Activated CD4-positive, alpha-beta T cell treated with anti-CD3 and anti-CD28 coated beads, Interleukin-2, amount 10 ng/mL, durations not matched to agents 24 days and 14 days (primary cell): ENCODE results near the gene TMEM63A. TPM values are rescaled to one million over a fixed set of nuclear protein-coding genes. Genes with fewer than 3 reads are reported as not detected.

Source experiments
- DNase-seq: peaks from one replicate; pipeline ENCODE4 v3.0.0; 2022
- H3K27ac Mint-ChIP-seq: one replicate; pipeline ENCODE4 v1.8.0; 2022; ENCODE audit warnings: mild to moderate bottlenecking, mixed read lengths
- H3K27me3 Mint-ChIP-seq: one replicate; pipeline ENCODE4 v1.8.0; 2022; ENCODE audit warnings: mixed read lengths
- H3K36me3 Mint-ChIP-seq: one replicate; pipeline ENCODE4 v1.8.0; 2022; ENCODE audit warnings: low read depth, mild to moderate bottlenecking, mixed read lengths
- H3K4me1 Mint-ChIP-seq: one replicate; pipeline ENCODE4 v1.8.0; 2021; ENCODE audit warnings: mixed read lengths
- H3K4me3 Mint-ChIP-seq: one replicate; pipeline ENCODE4 v1.8.0; 2022; ENCODE audit warnings: mild to moderate bottlenecking, moderate library complexity, mixed read lengths
- H3K9me3 Mint-ChIP-seq: one replicate; pipeline ENCODE4 v1.8.0; 2021; ENCODE audit warnings: mixed read lengths
- intact Hi-C: fragments of 100-400 bp; cut with micrococcal nuclease; formaldehyde crosslinking; loops from one replicate; pipeline ENCODE4 v1.15.1; 2023
- total RNA-seq: library from RNA; stranded (reverse); gene quantifications from 2 replicates; pipeline ENCODE4 v1.2.3, GENCODE V29; 2022

TMEM63A gene
- total RNA-seq, 1 donor from 2014 or later: 28.5 TPM

DNA sequence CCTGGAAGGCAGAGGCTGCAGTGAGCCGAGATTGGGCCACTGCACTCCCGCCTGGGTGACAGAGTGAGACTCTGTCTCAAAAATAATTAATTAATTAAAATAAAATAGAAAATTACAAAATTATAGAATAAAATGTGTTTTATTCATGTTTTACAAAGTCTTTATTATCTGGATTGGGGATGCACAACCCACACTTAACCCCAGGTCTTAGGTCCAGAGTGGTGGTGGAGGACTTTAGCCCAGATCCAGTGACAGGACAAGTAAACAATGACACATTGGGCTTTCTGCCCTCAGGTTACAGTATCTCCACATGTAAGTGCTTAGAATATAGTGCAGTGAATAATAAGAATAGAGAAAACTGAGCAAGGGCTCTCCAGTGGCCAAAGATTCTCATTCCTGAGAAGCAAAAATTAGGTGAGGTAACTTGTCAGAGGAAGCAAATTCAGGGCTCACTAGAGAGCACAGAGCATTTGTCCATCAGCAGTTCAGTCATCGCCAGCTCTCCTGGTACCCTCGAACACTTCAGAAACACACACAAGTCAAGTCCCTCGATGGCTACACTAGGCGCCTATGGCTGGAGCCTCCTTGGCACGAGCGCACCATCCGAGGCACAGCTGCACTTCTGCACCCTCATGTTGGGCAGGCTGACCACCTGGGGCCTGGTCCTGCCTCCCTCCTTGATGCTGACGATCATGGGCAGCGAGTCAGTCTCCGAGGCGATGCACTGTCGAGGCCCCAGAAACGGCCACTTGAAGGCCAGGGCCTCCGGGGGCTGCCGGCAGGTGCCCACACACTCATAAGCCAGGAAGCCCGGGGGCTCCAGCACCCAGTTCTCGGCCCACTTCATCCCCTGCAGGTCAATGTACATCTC is 4.2 kb upstream of the TMEM63A start:
- H3K36me3 Mint-ChIP-seq: no peaks in the 10 kb centered on the region
- peaks cover 20% of the 10 kb centered on the region for H3K27me3 Mint-ChIP-seq
- no peak overlapping the region for H3K4me3 Mint-ChIP-seq
- H3K27ac Mint-ChIP-seq: no peak overlapping the region
- peaks cover 13% of the 10 kb centered on the region for H3K4me1 Mint-ChIP-seq
- no peaks in the 10 kb centered on the region for H3K9me3 Mint-ChIP-seq
- no peak for DNase-seq
- intact Hi-C loops: no loop called here

DNA sequence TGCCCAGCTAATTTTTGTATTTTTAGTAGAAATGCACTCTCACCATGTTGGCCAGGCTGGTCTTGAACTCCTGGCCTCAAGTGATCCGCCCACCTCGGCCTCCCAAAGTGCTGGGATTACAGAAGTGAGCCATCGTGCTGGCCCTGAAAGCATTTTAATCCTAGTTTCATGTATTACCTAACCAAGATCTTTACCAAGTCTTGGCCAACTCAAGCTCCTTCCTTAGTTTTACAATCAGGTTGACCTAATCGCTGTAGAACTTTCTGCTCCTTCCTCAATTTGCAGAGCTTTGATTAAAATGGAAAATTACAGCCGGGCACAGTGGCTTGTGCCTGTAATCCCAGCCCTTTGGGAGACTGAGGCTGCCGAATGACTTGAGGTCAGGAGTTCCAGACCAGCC is 3.2 kb upstream of the TMEM63A start:
- no peak for DNase-seq
- Mint-ChIP-seq H3K4me1 (peaks cover 19% of the 10 kb centered on the region), H3K4me3 (no peak overlapping the region), H3K36me3 (no peaks in the 10 kb centered on the region), H3K27me3 (peaks cover 18% of the 10 kb centered on the region), H3K27ac (no peak overlapping the region), H3K9me3 (no peaks in the 10 kb centered on the region)
- intact Hi-C loops: no loop called here

DNA sequence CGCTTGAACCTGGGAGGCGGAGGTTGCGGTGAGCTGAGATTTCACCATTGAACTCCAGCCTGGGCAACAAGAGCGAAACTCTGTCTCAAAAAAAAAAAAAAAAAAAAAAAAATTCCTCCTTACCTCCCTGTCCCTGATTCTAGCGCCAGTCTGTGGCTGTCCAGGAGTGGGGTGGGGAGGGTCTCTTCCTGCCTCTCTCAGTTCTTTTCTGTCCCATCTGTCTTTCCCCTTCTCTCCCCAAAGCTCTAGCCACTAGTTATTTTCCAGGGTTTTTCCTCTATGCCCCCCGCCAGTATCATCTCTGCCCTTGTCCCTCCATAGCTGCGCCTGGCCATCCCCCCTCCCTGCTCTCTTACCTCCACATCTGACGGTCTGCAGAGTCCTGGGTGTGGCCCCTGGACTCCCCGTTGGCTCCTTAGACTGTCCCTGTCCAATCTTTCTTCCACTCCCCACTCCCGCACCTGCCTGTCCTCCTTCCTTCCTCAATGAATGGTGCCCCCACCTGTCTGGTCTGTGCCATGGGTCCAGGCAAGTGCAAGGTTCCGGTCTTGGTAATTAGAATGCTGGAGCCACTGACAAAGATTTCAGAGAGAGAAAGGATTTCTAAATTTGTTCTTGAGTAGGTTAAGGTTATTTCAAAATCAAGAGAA is 1.6 kb upstream of the TMEM63A start:
- H3K27me3 Mint-ChIP-seq: peaks cover 14% of the 10 kb centered on the region
- peaks cover 9% of the 10 kb centered on the region for H3K36me3 Mint-ChIP-seq
- no peak overlapping the region for H3K27ac Mint-ChIP-seq
- DNase-seq: no peak
- H3K4me3 Mint-ChIP-seq: peak overlapping the region; percentile 85
- no peaks in the 10 kb centered on the region for H3K9me3 Mint-ChIP-seq
- peaks cover 35% of the 10 kb centered on the region for H3K4me1 Mint-ChIP-seq
- intact Hi-C loops: loop anchor here (5.0 kb wide), 1 partner anchor 71 kb away; the partner anchor contains the start of gene EPHX1

DNA sequence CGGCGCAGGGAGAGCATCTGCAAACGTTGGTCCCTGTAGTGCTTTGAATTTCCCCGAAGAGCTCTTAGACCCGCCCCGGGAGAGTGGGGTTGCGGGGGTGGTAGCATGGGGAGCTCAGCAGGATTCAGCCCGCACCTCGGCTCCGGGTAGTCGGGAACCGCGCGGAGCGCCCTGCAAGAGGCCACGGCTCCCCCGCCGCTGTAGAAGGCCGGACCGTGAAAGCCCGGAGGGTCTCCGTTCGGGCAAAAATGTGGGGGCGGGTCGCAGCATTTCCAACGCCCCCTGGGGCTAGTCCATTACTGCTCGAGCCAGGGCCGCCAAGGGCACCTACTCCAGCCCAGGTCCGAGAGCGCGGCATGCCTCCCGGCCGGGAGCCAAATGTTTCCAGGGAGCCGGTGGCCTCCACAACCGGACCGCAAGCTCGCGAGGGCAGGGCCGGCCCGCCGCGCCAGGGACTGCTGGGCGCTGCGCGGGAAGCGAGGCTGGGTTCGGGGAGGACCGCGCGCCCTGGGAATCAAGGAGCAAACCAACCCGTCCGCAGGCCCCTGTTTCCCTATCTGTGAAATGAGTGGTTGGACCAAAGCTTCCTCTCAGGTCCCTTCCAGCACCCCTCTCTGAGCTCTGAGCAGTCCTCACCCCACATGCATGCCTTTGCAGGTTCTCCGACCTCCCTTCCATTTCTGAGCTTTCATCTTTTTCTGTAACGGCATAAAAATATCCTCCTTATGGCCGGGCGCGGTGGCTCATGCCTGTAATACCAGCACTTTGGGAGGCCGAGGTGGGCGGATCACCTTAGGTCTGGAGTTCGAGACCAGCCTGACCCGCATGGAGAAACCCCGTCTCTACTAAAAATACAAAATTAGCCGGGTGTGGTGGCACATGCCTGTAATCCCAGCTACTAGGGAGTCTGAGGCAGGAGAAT is 775 bp upstream of the TMEM63A start:
- Mint-ChIP-seq H3K4me3 (peak overlapping the region; percentile 85), H3K27ac (peak overlapping the region; percentile 73), H3K36me3 (peaks cover 11% of the 10 kb centered on the region), H3K27me3 (peaks cover 14% of the 10 kb centered on the region), H3K4me1 (peaks cover 40% of the 10 kb centered on the region), H3K9me3 (no peaks in the 10 kb centered on the region)
- peak; percentile 80 for DNase-seq
- intact Hi-C loops: loop anchor here (5.0 kb wide), 1 partner anchor 71 kb away; the partner anchor contains the start of gene EPHX1

DNA sequence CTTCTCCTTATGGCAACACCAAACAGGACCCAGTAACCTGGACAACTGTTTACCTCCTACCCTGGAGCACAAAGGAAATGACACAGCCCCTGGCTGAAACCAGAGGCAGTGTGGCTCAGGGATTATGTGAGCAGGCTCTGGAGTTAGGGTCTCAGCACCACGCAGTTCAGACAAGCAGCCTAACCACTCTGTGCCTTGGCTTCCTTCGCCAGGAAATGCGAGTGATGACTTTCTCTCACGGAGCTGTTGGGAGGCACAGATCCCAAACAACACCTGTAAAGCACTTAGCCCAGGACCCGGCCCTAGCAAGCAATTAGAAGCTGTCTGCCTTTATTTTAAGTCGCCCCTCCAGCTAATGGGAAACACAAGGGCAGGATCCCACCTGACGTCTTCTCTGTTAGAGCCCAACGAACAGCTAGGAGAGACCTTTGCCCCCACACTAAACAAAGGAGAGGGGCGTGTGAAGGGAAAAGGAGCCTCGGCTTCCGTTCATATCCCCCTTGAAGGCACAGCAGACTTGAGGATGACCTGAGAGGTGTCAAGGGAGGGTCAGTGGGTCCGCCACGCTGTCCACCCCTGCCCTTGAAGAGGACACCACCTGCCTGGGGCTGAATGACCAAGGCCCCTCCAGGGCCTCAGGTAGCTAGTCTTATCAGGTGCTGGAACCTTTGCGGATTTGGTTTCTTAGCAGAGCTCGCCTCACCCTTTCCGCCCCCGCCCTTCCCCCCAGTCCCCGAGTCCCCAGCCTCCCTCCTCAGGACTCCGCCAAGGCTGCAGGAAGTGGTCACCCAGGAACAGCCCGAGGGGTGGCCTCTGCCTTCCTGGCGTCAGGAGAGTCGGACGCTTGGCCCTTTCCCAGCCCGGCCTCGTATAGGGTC is 860 bp downstream of the TMEM63A start:
- intact Hi-C loops: loop anchor here (1.0 to 5.0 kb wide), 4 partner anchors 15 to 104 kb away; partner anchors contain the start of genes EPHX1 and SRP9
- peaks cover 10% of the 10 kb centered on the region for H3K27me3 Mint-ChIP-seq
- H3K9me3 Mint-ChIP-seq: no peaks in the 10 kb centered on the region

DNA sequence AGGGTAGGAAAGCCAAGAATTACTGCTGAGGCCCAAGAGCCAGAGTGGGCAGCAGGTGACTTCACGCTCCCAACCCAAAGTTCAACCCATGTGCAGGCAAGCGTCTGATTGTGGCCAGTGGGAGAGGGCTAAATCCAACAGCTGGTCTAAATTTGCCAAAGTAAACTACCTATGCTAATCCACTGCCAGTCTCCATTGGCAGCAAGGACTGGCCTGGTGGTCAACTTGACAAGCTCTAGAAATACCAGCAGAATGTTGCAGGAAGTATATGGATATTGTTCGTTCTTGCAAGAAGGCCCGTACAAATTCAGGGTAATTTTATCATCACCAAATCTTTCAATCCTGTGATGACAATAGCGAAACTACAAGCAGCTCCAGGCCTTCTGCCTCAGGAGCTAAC is 1.5 kb downstream of the TMEM63A start:
- intact Hi-C loops: loop anchor here (1.0 to 5.0 kb wide), 4 partner anchors 14 to 103 kb away; partner anchors contain the start of genes EPHX1 and SRP9
- H3K4me3 Mint-ChIP-seq: peak overlapping the region; percentile 85
- H3K27ac Mint-ChIP-seq: peak overlapping the region; percentile 87
- no peak for DNase-seq
- peaks cover 8% of the 10 kb centered on the region for H3K27me3 Mint-ChIP-seq
- H3K4me1 Mint-ChIP-seq: peaks cover 54% of the 10 kb centered on the region
- no peaks in the 10 kb centered on the region for H3K9me3 Mint-ChIP-seq
- peaks cover 28% of the 10 kb centered on the region for H3K36me3 Mint-ChIP-seq

More for the DNA sequence above, 860 bp downstream of the TMEM63A start:
- peak overlapping the region; percentile 87 for H3K27ac Mint-ChIP-seq
- peaks cover 49% of the 10 kb centered on the region for H3K4me1 Mint-ChIP-seq
- peaks cover 23% of the 10 kb centered on the region for H3K36me3 Mint-ChIP-seq
- DNase-seq: peak; percentile 85
- H3K4me3 Mint-ChIP-seq: peak overlapping the region; percentile 85

DNA sequence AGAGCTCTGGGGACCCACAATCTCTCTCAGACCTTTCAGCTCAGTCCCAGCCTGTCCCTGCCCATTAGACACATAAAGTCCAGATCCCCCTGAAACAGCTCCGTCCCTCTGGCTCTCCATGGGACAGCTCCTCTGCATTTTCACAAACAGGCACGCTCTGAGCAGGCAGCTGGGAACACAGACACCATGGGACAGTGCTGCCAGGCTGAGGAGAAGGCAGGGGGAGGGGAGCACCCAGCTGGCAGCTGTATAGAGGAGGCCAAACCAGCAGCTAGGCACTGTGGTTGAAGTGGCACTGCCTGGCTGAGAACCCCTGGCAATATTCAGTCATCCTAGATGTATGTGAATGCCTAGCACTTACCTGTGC is 2.0 kb downstream of the TMEM63A start:
- no peak for DNase-seq
- Mint-ChIP-seq H3K9me3 (no peaks in the 10 kb centered on the region), H3K27ac (peak overlapping the region; percentile 64), H3K36me3 (peaks cover 30% of the 10 kb centered on the region), H3K27me3 (peaks cover 8% of the 10 kb centered on the region), H3K4me3 (peak overlapping the region; percentile 85), H3K4me1 (peaks cover 58% of the 10 kb centered on the region)
- intact Hi-C loops: loop anchor here (5.0 kb wide), 1 partner anchor 68 kb away; the partner anchor contains the start of gene EPHX1

DNA sequence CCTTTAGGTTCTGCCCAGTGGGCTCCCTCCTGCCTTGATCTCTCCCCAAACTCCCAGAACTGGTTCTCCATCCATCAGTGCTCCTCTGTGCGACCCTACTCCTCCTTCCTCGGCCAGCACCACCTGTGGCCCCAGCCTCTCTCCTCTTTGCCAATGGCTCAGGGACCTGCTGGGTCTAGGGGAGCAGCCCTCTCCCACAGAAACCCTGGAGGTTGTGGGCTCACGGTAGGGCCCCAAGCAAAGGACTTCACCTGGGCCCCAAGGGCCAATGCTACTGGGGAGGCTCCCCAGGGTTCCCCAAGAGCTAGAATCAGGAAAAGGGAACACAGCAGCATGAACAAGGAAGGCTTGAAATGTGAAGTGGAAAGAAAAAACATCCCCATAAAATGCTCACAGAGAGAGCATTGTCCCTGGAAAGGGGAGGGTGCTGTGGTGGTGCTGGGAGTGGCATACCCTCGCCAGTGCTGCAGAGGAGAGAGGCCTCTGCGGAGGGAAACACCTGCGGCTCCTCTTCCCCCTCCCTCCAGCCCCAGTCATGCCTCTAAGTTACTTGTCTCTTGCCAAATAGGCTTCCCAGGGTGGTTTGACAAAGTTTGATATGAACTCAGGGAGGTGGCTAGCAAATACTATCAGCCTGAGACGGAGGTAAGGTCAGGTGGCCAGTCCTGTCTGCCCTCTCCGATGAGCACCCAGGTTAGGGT is 2.5 kb downstream of the TMEM63A start:
- Mint-ChIP-seq H3K36me3 (peaks cover 31% of the 10 kb centered on the region), H3K4me1 (peaks cover 59% of the 10 kb centered on the region), H3K9me3 (no peaks in the 10 kb centered on the region), H3K4me3 (peak overlapping the region; percentile 85), H3K27ac (peak overlapping the region; percentile 68), H3K27me3 (peaks cover 8% of the 10 kb centered on the region)
- intact Hi-C loops: loop anchor here (5.0 kb wide), 1 partner anchor 67 kb away; the partner anchor contains the start of gene EPHX1
- DNase-seq: peak; percentile 65

DNA sequence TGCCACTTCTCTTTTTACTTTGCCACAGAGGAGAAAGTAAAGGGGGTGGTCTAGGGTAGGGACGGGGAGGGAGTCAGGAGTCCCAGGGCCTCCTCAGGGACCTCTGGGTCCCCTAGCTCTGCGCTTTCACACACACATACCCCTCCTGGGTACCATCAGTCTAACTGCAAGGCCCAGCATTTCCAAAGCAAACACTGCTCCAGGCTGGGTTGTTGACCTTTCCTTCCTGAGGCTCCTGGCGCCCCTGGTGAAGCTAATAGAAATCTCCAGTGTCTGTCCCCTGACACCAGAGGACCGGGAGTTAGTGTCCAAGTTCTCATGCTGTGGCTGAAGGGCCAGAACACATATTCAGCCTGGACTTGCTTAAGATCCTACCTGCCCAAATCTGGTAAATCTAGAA is 3.9 kb downstream of the TMEM63A start:
- Mint-ChIP-seq H3K9me3 (no peaks in the 10 kb centered on the region), H3K36me3 (peaks cover 39% of the 10 kb centered on the region), H3K4me1 (peaks cover 58% of the 10 kb centered on the region), H3K27me3 (no peaks in the 10 kb centered on the region), H3K27ac (no peak overlapping the region), H3K4me3 (no peak overlapping the region)
- no peak for DNase-seq
- intact Hi-C loops: no loop called here

DNA sequence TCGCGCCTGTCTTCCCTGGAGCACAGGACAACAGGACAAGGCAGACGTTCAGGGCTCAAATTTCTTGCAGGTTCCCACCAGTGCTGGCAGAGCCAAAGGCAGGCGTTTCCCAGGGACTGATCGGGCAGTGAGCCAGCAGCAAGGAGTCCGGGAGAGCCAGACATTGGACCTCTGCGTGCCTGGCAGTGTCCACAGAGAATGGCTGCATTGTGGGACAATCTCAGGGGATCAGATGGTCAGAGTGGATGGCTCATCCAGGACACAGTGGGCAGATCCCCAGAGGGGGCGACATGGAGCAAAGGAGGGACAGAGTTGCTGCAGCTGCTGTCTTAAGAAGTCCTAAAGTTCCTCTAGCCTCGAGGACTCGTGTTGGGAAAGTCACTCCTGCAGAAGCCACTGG is 4.6 kb downstream of the TMEM63A start:
- Mint-ChIP-seq H3K4me3 (no peak overlapping the region), H3K9me3 (no peaks in the 10 kb centered on the region), H3K4me1 (peaks cover 56% of the 10 kb centered on the region), H3K27ac (no peak overlapping the region), H3K36me3 (peaks cover 42% of the 10 kb centered on the region), H3K27me3 (no peaks in the 10 kb centered on the region)
- DNase-seq: peak; percentile 78
- intact Hi-C loops: no loop called here

DNA sequence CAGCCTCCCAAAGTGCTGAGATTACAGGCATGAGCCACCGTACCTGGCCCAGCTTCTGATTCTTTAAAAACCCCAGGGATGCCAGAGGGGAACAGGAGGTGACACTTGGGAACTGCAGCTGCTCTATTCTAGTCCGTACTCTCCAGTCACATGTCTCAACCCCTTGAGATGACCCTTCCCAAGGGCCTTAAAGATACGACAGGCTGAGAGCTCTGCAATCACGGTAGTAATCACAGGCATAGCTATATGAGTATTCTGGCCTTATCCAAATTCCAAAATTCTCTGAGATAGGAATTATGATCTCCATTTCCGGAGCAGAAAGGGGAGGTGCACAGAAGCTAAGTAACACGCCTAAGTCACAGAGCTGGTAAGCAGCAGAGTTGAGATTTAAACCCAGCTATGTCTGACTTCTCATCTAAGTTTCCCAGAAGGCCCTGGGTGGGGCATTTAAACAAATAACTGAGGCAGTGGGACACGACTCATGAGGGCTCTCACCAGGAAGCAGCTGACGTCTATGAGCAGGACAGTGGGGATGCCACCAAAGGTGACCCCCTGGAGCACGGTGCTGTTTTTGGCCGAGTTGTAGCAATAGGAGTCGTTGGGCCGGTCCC is 5.2 kb downstream of the TMEM63A start:
- no peak for DNase-seq
- no peak overlapping the region for H3K4me3 Mint-ChIP-seq
- H3K4me1 Mint-ChIP-seq: peaks cover 56% of the 10 kb centered on the region
- peaks cover 43% of the 10 kb centered on the region for H3K36me3 Mint-ChIP-seq
- intact Hi-C loops: no loop called here
- H3K9me3 Mint-ChIP-seq: no peaks in the 10 kb centered on the region
- H3K27me3 Mint-ChIP-seq: no peaks in the 10 kb centered on the region
- no peak overlapping the region for H3K27ac Mint-ChIP-seq
